ENCODE data around the gene OR2M2.

GRCh38 chr1:248194117-248194516, 19.5 kb downstream of the OR2M2 start:
- TF ChIP-seq RAD21 (IDR thresholded peaks at IDR 0.05; ENCODE audit: low read depth) = no peak
- TF ChIP-seq CTCF (IDR thresholded peaks at IDR 0.05 in 2 of 3, conservative IDR thresholded peaks at IDR 0.05 in 1 of 3; ENCODE audit: borderline replicate concordance in 1 of 3, insufficient read depth in 1 of 3, low read depth in 2 of 3, low read length in 2 of 3) = no peak
- no peak for TF ChIP-seq MAX (IDR thresholded peaks at IDR 0.05)
- TF ChIP-seq POLR2A (IDR thresholded peaks at IDR 0.05; ENCODE audit: borderline replicate concordance, extremely low read depth, insufficient read depth, insufficient read length) = no peak
- TF ChIP-seq EZH2 (IDR thresholded peaks at IDR 0.05) = no peak
- TF ChIP-seq REST (IDR thresholded peaks at IDR 0.05; ENCODE audit: low read depth) = no peak
- no peak for TF ChIP-seq ZBTB33 (IDR thresholded peaks at IDR 0.05; ENCODE audit: extremely low read depth, insufficient replicate concordance, low read length)
- TF ChIP-seq CEBPB (IDR thresholded peaks at IDR 0.05; ENCODE audit: low read depth) = no peak
- TF ChIP-seq POLR2AphosphoS5 (IDR thresholded peaks at IDR 0.05; ENCODE audit: low read depth, low read length) = no peak
- no peak for TF ChIP-seq EZH2phosphoT487 (IDR thresholded peaks at IDR 0.05; ENCODE audit: borderline replicate concordance)
- no peak for TF ChIP-seq ZNF274 (IDR thresholded peaks at IDR 0.05; ENCODE audit: low read depth, low read length)
